H9 (cell line): ENCODE data around the gene HKDC1. TPM values are rescaled to one million over a fixed set of nuclear protein-coding genes. Genes with fewer than 3 reads are reported as not detected.

Experiments used
- DNase-seq: peaks from one replicate; pipeline ENCODE4 v3.0.0-alpha.2; 2017
- H2AFZ ChIP-seq: one replicate; pipeline ENCODE4 v1.6.1; 2013; ENCODE audit warnings: mild to moderate bottlenecking, low read length, control low read depth, moderate library complexity
- H2AK5ac ChIP-seq: 2 replicates; pipeline ENCODE4 v1.6.1; 2013; ENCODE audit warnings: low read length, control low read depth, mixed read lengths; ENCODE audit not compliant: insufficient read length
- H2BK120ac ChIP-seq: one replicate; pipeline ENCODE4 v1.6.1; 2013; ENCODE audit warnings: low read depth, mild to moderate bottlenecking, low read length, control low read depth, inconsistent platforms; ENCODE audit not compliant: poor library complexity, severe bottlenecking
- H2BK12ac ChIP-seq: 2 replicates; pipeline ENCODE4 v1.6.1; 2013; ENCODE audit warnings: low read length, control low read depth, mixed read lengths, low read depth; ENCODE audit not compliant: insufficient read length
- H2BK15ac ChIP-seq: 2 replicates; pipeline ENCODE4 v1.6.1; 2013; ENCODE audit warnings: low read depth, low read length, control low read depth
- H2BK20ac ChIP-seq: one replicate; pipeline ENCODE4 v1.6.1; 2013; ENCODE audit warnings: low read depth, mild to moderate bottlenecking, low read length, control low read depth, inconsistent platforms; ENCODE audit not compliant: poor library complexity, severe bottlenecking
- H2BK5ac ChIP-seq: 2 replicates; pipeline ENCODE4 v1.6.1; 2013; ENCODE audit warnings: low read length, control low read depth, mixed read lengths; ENCODE audit not compliant: insufficient read length
- H3K14ac ChIP-seq: 2 replicates; pipeline ENCODE4 v1.6.1; 2013; ENCODE audit warnings: low read length, control low read depth; ENCODE audit not compliant: insufficient read depth
- H3K18ac ChIP-seq: 2 replicates; pipeline ENCODE4 v1.6.1; 2013; ENCODE audit warnings: low read depth, mild to moderate bottlenecking, mixed read lengths, low read length, control low read depth; ENCODE audit not compliant: insufficient read length
- H3K23ac ChIP-seq: 2 replicates; pipeline ENCODE4 v1.6.1; 2013; ENCODE audit warnings: low read length, control low read depth, mixed read lengths, low read depth; ENCODE audit not compliant: insufficient read length
- H3K23me2 ChIP-seq: 2 replicates; pipeline ENCODE4 v1.6.1; 2013; ENCODE audit warnings: low read depth, mild to moderate bottlenecking, mixed read lengths, low read length, control low read depth; ENCODE audit not compliant: insufficient read length, poor library complexity, severe bottlenecking
- H3K27ac ChIP-seq: 2 replicates; pipeline ENCODE4 v1.5.1; 2013; ENCODE audit warnings: low read length, control low read depth, mixed read lengths, low read depth; ENCODE audit not compliant: insufficient read length
- H3K27me3 ChIP-seq: 2 replicates; pipeline ENCODE4 v1.6.1; 2013; ENCODE audit warnings: low read length, control low read depth, inconsistent platforms; ENCODE audit not compliant: insufficient read depth
- H3K4ac ChIP-seq: 2 replicates; pipeline ENCODE4 v1.6.1; 2013; ENCODE audit warnings: low read depth, mild to moderate bottlenecking, control low read depth, inconsistent platforms, low read length, moderate library complexity
- H3K4me1 ChIP-seq: 2 replicates; pipeline ENCODE4 v1.6.1; 2013; ENCODE audit warnings: low read length, control low read depth, inconsistent platforms; ENCODE audit not compliant: insufficient read depth
- H3K4me2 ChIP-seq: 2 replicates; pipeline ENCODE4 v1.6.1; 2013; ENCODE audit warnings: low read length, control low read depth, mixed read lengths; ENCODE audit not compliant: insufficient read length, insufficient read depth
- H3K56ac ChIP-seq: 2 replicates; pipeline ENCODE4 v1.6.1; 2013; ENCODE audit warnings: low read depth, mild to moderate bottlenecking, mixed read lengths, low read length, control low read depth; ENCODE audit not compliant: insufficient read length
- H3K79me1 ChIP-seq: 2 replicates; pipeline ENCODE4 v1.6.1; 2013; ENCODE audit warnings: low read depth, mild to moderate bottlenecking, moderate library complexity, low read length, control low read depth, inconsistent platforms; ENCODE audit not compliant: insufficient read depth, poor library complexity, severe bottlenecking
- H3K79me2 ChIP-seq: 2 replicates; pipeline ENCODE4 v1.6.1; 2013; ENCODE audit warnings: low read length, control low read depth, inconsistent platforms; ENCODE audit not compliant: insufficient read depth
- H3K9ac ChIP-seq: 2 replicates; pipeline ENCODE4 v1.6.1; 2013; ENCODE audit warnings: low read length, control low read depth, mixed read lengths; ENCODE audit not compliant: insufficient read length; ENCODE audit errors: extremely low read depth
- H3K9me3 ChIP-seq: one replicate; pipeline ENCODE4 v1.6.1; 2013; ENCODE audit warnings: low read depth, low read length, inconsistent platforms; ENCODE audit not compliant: control insufficient read depth
- H3T11ph ChIP-seq: one replicate; pipeline ENCODE4 v1.6.1; 2013; ENCODE audit warnings: mild to moderate bottlenecking, low read length, control low read depth, inconsistent platforms
- H4K20me1 ChIP-seq: one replicate; pipeline ENCODE4 v1.6.1; 2013; ENCODE audit not compliant: control insufficient read depth, insufficient read length, insufficient read depth
- H4K5ac ChIP-seq: 2 replicates; pipeline ENCODE4 v1.6.1; 2013; ENCODE audit warnings: low read depth, mild to moderate bottlenecking, mixed read lengths, low read length, control low read depth; ENCODE audit not compliant: insufficient read length
- H4K8ac ChIP-seq: replicated peaks from 2 replicates; pipeline ENCODE4 v1.6.1; 2013; ENCODE audit warnings: low read length, control low read depth, mixed read lengths, low read depth; ENCODE audit not compliant: insufficient read length
- H4K91ac ChIP-seq: 2 replicates; pipeline ENCODE4 v1.6.1; 2013; ENCODE audit warnings: low read depth, mild to moderate bottlenecking, moderate library complexity, mixed read lengths, low read length, control low read depth; ENCODE audit not compliant: insufficient read length
- H3K27ac Mint-ChIP-seq, 3 experiments: 2 replicates in 2 of 3; 3 replicates in 1 of 3; pipeline ENCODE4 v1.8.0; 2020 to 2021; ENCODE audit warnings: mixed read lengths in 3 of 3, mild to moderate bottlenecking in 1 of 3, moderate library complexity in 1 of 3
- H3K27me3 Mint-ChIP-seq: 2 replicates; pipeline ENCODE4 v1.8.0; 2021; ENCODE audit warnings: low read depth, mild to moderate bottlenecking, moderate library complexity, mixed read lengths
- H3K36me3 Mint-ChIP-seq, 3 experiments: 2 replicates in 2 of 3; 3 replicates in 1 of 3; pipeline ENCODE4 v1.8.0; 2020 to 2021; ENCODE audit warnings: low read depth in 3 of 3, mixed read lengths in 3 of 3; ENCODE audit not compliant: insufficient read depth in 1 of 3
- H3K4me1 Mint-ChIP-seq, 2 experiments: 2 replicates each; pipeline ENCODE4 v1.8.0; 2020; ENCODE audit warnings: mixed read lengths in 2 of 2
- H3K4me3 Mint-ChIP-seq, 2 experiments: 2 replicates in 1 of 2; 3 replicates in 1 of 2; pipeline ENCODE4 v1.8.0; 2020 to 2021; ENCODE audit warnings: mild to moderate bottlenecking in 2 of 2, mixed read lengths in 2 of 2, moderate library complexity in 1 of 2
- H3K9me3 Mint-ChIP-seq, 2 experiments: 2 replicates in 1 of 2; 3 replicates in 1 of 2; pipeline ENCODE4 v1.8.0; 2020; ENCODE audit warnings: mild to moderate bottlenecking in 2 of 2, mixed read lengths in 2 of 2, moderate library complexity in 1 of 2
- CTCF ChIP-seq: fragments of 200-600 bp; sonication (generic); conservative IDR thresholded peaks from 3 replicates; pipeline ENCODE4 v1.8.0; 2021; ENCODE audit warnings: antibody characterized with exemption, mild to moderate bottlenecking
- WGBS: extraction: QIAGEN DNeasy Blood & Tissue Kit; methylation state at CpG from one replicate; pipeline ENCODE4 v1.1.7; 2013; ENCODE audit warnings: missing lambda C conversion rate, low lambda C conversion rate, mixed read lengths; ENCODE audit not compliant: insufficient read length; ENCODE audit errors: extremely low coverage; 5-methylcytosine and 5-hydroxymethylcytosine counted together
- total RNA-seq: library from RNA; stranded (reverse); gene quantifications from 2 replicates; pipeline ENCODE4 v1.2.1, GENCODE V29; 2021

Gene HKDC1
- total RNA-seq, 1 experiment from 2014 or later: not detected

- H4K5ac ChIP-seq: no peak overlapping the region
- H3K9me3 ChIP-seq: no peaks in the 10 kb centered on the region
- no peak overlapping the region for H2BK15ac ChIP-seq
- WGBS: no CpG with 5 or more reads among the region's 3 CpGs
- no peak overlapping the region for H2BK5ac ChIP-seq
- no peak overlapping the region for H3K4ac ChIP-seq
- H3K27me3 ChIP-seq: no peaks in the 10 kb centered on the region; the same call in 1 of the 2 replicates
- H3K27ac ChIP-seq: no peak overlapping the region
- H4K20me1 ChIP-seq: no peaks in the 10 kb centered on the region
- no peak overlapping the region for H4K91ac ChIP-seq
- H3K18ac ChIP-seq: no peak overlapping the region
- no peaks in the 10 kb centered on the region for H3K36me3 Mint-ChIP-seq
- H3K4me2 ChIP-seq: no peak overlapping the region
- H3K27ac Mint-ChIP-seq: no peak overlapping the region
- no peak overlapping the region for H4K8ac ChIP-seq
- no peak overlapping the region for H3K4me3 Mint-ChIP-seq
- H3K14ac ChIP-seq: no peak overlapping the region
- H3K4me1 Mint-ChIP-seq: peaks cover 0 to 3% of the 10 kb centered on the region in 2 experiments; a peak in 1 of 4 replicates
- H3K9ac ChIP-seq: no peak overlapping the region
- no peak overlapping the region for H2BK12ac ChIP-seq
- H2BK120ac ChIP-seq: no peak overlapping the region
- no peak overlapping the region for H3K56ac ChIP-seq
- H2AK5ac ChIP-seq: no peak overlapping the region
- H3K4me1 ChIP-seq: no peaks in the 10 kb centered on the region
- H3K79me2 ChIP-seq: no peaks in the 10 kb centered on the region
- H3T11ph ChIP-seq: no peak overlapping the region
- no peak overlapping the region for H2AFZ ChIP-seq
- DNase-seq: no peak
- H3K79me1 ChIP-seq: no peaks in the 10 kb centered on the region
- H3K23me2 ChIP-seq: no peaks in the 10 kb centered on the region
- no peaks in the 10 kb centered on the region for H3K9me3 Mint-ChIP-seq
- no peak for TF ChIP-seq CTCF
- no peak overlapping the region for H2BK20ac ChIP-seq
- H3K23ac ChIP-seq: no peak overlapping the region
- H3K27me3 Mint-ChIP-seq: no peaks in the 10 kb centered on the region; the same call in 1 of the 2 replicates
Measured at GRCh38 chr10:69262292-69262751, 42.2 kb downstream of the HKDC1 start.
